Neural cell (in vitro differentiated cells): ENCODE measurements around the gene CNKSR1. TPM values are rescaled to one million over a fixed set of nuclear protein-coding genes. Genes with fewer than 3 reads are reported as not detected.

Experiments used
- H2AFZ ChIP-seq: fragments of 200-600, 300-800 bp; sonication (generic), shearing (Covaris generic); 2 replicates; pipeline ENCODE4 v1.6.0; 2014; ENCODE audit warnings: low read depth, mild to moderate bottlenecking, antibody characterized with exemption, low read length, moderate library complexity
- H3F3A ChIP-seq: fragments of 200-600 bp; shearing (Covaris generic); 2 replicates; pipeline ENCODE4 v1.6.1; 2016; ENCODE audit warnings: mild to moderate bottlenecking, moderate library complexity, mixed read lengths, antibody characterized with exemption, low read length; ENCODE audit not compliant: insufficient read depth, poor library complexity, severe bottlenecking
- H3K27ac ChIP-seq: fragments of 200-600, 300-800 bp; sonication (generic), shearing (Covaris generic); 2 replicates; pipeline ENCODE4 v1.5.1; 2014; ENCODE audit warnings: mild to moderate bottlenecking, low read length, moderate library complexity
- H3K27me3 ChIP-seq: fragments of 300-800, 200-600 bp; sonication (generic), shearing (Covaris generic); 2 replicates; pipeline ENCODE4 v1.6.0; 2014; ENCODE audit warnings: mild to moderate bottlenecking, low read depth, low read length, moderate library complexity; ENCODE audit not compliant: insufficient read depth
- H3K36me3 ChIP-seq: fragments of 300-800, 200-600 bp; sonication (generic), shearing (Covaris generic); 2 replicates; pipeline ENCODE4 v1.5.1; 2014; ENCODE audit warnings: mild to moderate bottlenecking, antibody characterized with exemption, low read length, moderate library complexity; ENCODE audit not compliant: insufficient read depth
- H3K4me2 ChIP-seq: fragments of 300-800, 200-600 bp; sonication (generic), shearing (Covaris generic); 2 replicates; pipeline ENCODE4 v1.6.0; 2014; ENCODE audit warnings: mild to moderate bottlenecking, low read length
- H3K4me3 ChIP-seq: fragments of 300-800, 200-600 bp; sonication (generic), shearing (Covaris generic); 2 replicates; pipeline ENCODE4 v1.5.1; 2014; ENCODE audit warnings: mild to moderate bottlenecking, low read length, moderate library complexity
- H3K79me2 ChIP-seq: fragments of 200-600 bp; shearing (Covaris generic); replicated peaks from 2 replicates; pipeline ENCODE4 v1.6.0; 2014; ENCODE audit warnings: mild to moderate bottlenecking, low read length, moderate library complexity; ENCODE audit not compliant: insufficient read depth
- H3K9ac ChIP-seq: fragments of 300-800, 200-600 bp; sonication (generic), shearing (Covaris generic); 2 replicates; pipeline ENCODE4 v1.6.1; 2016; ENCODE audit warnings: mild to moderate bottlenecking, low read length, mixed read lengths
- H3K9me2 ChIP-seq: fragments of 200-600 bp; shearing (Covaris generic); 2 replicates; pipeline ENCODE4 v1.6.1; 2016; ENCODE audit warnings: mild to moderate bottlenecking, low read length, mixed read lengths; ENCODE audit not compliant: insufficient read depth
- H3K9me3 ChIP-seq: fragments of 200-600, 300-800 bp; sonication (generic), shearing (Covaris generic); 2 replicates; pipeline ENCODE4 v1.6.1; 2016; ENCODE audit warnings: mild to moderate bottlenecking, mixed run types, low read length, moderate library complexity, mixed read lengths
- H4K20me1 ChIP-seq: fragments of 200-600 bp; shearing (Covaris generic); 2 replicates; pipeline ENCODE4 v1.6.1; 2016; ENCODE audit warnings: mild to moderate bottlenecking, mixed run types; ENCODE audit not compliant: insufficient read depth
- CTCF ChIP-seq: fragments of 450-650 bp; IDR thresholded peaks from 2 replicates; pipeline ENCODE4 v1.5.1; 2014; ENCODE audit warnings: antibody characterized with exemption, mild to moderate bottlenecking, moderate library complexity; ENCODE audit not compliant: poor library complexity, severe bottlenecking
- EP300 ChIP-seq: fragments of 450-650 bp; conservative IDR thresholded peaks from 2 replicates; pipeline ENCODE4 v1.6.1; 2014; ENCODE audit warnings: antibody characterized with exemption, mild to moderate bottlenecking, moderate library complexity; ENCODE audit not compliant: poor library complexity, severe bottlenecking
- MXI1 ChIP-seq: fragments of 450-650 bp; conservative IDR thresholded peaks from 2 replicates; pipeline ENCODE4 v1.6.1; 2014; ENCODE audit warnings: antibody characterized with exemption, mild to moderate bottlenecking; ENCODE audit not compliant: poor library complexity, severe bottlenecking
- POLR2AphosphoS5 ChIP-seq: IDR thresholded peaks from 2 replicates; pipeline ENCODE4 v1.6.1; 2012
- RAD21 ChIP-seq: fragments of 450-650 bp; conservative IDR thresholded peaks from 2 replicates; pipeline ENCODE4 v1.6.1; 2014; ENCODE audit warnings: antibody characterized with exemption, mild to moderate bottlenecking, moderate library complexity
- REST ChIP-seq: IDR thresholded peaks from 2 replicates; pipeline ENCODE4 v1.6.1; 2012; ENCODE audit warnings: borderline replicate concordance
- SMC3 ChIP-seq: fragments of 450-650 bp; conservative IDR thresholded peaks from 2 replicates; pipeline ENCODE4 v1.6.1; 2014; ENCODE audit warnings: antibody characterized with exemption, mild to moderate bottlenecking, moderate library complexity; ENCODE audit not compliant: poor library complexity
- TAF1 ChIP-seq: IDR thresholded peaks from 2 replicates; pipeline ENCODE4 v1.6.1; 2012; ENCODE audit warnings: low read depth
- polyA plus RNA-seq: library from polyadenylated mRNA; depleted of rRNA; stranded (reverse); fragments of >200 nt; gene quantifications from 2 replicates; pipeline ENCODE4 v1.2.3, GENCODE V29; 2014

The CNKSR1 gene
- polyA plus RNA-seq, 1 donor from 2014 or later: 7.8 TPM

GRCh38 chr1:26184883-26185282, 7.6 kb downstream of the CNKSR1 start:
- no peaks in the 10 kb centered on the region for H3K9me3 ChIP-seq
- H4K20me1 ChIP-seq: no peaks in the 10 kb centered on the region
- H3K9me2 ChIP-seq: no peaks in the 10 kb centered on the region
- no peak overlapping the region for H3K4me3 ChIP-seq
- H3K36me3 ChIP-seq: no peaks in the 10 kb centered on the region
- no peak overlapping the region for H3K4me2 ChIP-seq
- H3K9ac ChIP-seq: no peak overlapping the region
- H3K27me3 ChIP-seq: no peaks in the 10 kb centered on the region
- H3F3A ChIP-seq: no peaks in the 10 kb centered on the region
- H3K27ac ChIP-seq: no peak overlapping the region
- no peaks in the 10 kb centered on the region for H3K79me2 ChIP-seq
- TF ChIP-seq POLR2AphosphoS5: no peak
- TF ChIP-seq SMC3: no peak
- no peak overlapping the region for H2AFZ ChIP-seq

GRCh38 chr1:26187882-26188281, 10.6 kb downstream of the CNKSR1 start:
- no peak for TF ChIP-seq MXI1
- no peak for TF ChIP-seq EP300
- TF ChIP-seq POLR2AphosphoS5: no peak
- TF ChIP-seq CTCF: no peak
- TF ChIP-seq REST: no peak
- TF ChIP-seq TAF1: no peak
- no peak overlapping the region for H3K4me3 ChIP-seq
- H3K27ac ChIP-seq: no peak overlapping the region
- H3K4me2 ChIP-seq: no peak overlapping the region
- no peaks in the 10 kb centered on the region for H3K9me3 ChIP-seq
- no peak overlapping the region for H3K9ac ChIP-seq
- H3F3A ChIP-seq: no peaks in the 10 kb centered on the region
- H3K27me3 ChIP-seq: no peaks in the 10 kb centered on the region
- no peaks in the 10 kb centered on the region for H4K20me1 ChIP-seq
- H3K9me2 ChIP-seq: no peaks in the 10 kb centered on the region
- H3K36me3 ChIP-seq: no peaks in the 10 kb centered on the region
- no peak overlapping the region for H2AFZ ChIP-seq
- H3K79me2 ChIP-seq: no peaks in the 10 kb centered on the region

- Histone ChIP-seq H3K9me3 (no peaks in the 10 kb centered on the region), H3K27me3 (no peaks in the 10 kb centered on the region), H3K4me2 (no peak overlapping the region), H3K36me3 (no peaks in the 10 kb centered on the region), H3K9ac (no peak overlapping the region), H3K79me2 (no peaks in the 10 kb centered on the region), H2AFZ (no peak overlapping the region), H3K4me3 (no peak overlapping the region), H3K27ac (no peak overlapping the region), H3K9me2 (no peaks in the 10 kb centered on the region), H4K20me1 (no peaks in the 10 kb centered on the region), H3F3A (no peaks in the 10 kb centered on the region)
- TF ChIP-seq CTCF: no peak
- TF ChIP-seq MXI1: no peak
- no peak for TF ChIP-seq POLR2AphosphoS5
- no peak for TF ChIP-seq RAD21
- TF ChIP-seq TAF1: no peak
These were observed 11.2 kb downstream of the CNKSR1 start for GRCh38 chr1:26188477-26188876.
